HepG2 (cell line): ENCODE data around the gene LBX1. TPM values are rescaled to one million over a fixed set of nuclear protein-coding genes. Genes with fewer than 3 reads are reported as not detected.

Source experiments
- ATAC-seq: fragments of 200-7000 bp; cut with Tn5 transposase; 3 replicates; pipeline ENCODE4 v1.9.1; 2020; ENCODE audit warnings: mild to moderate bottlenecking, moderate library complexity
- BruUV-seq: library from RNA; stranded (reverse); fragments of 400-500 nt; replicated peaks from 2 replicates; lab custom pipeline; 2021; lab: Mats Ljungman, UMichigan
- CTCF ChIA-PET: fragments of 300-600 bp; formaldehyde crosslinking; extraction: SDS; loops from one replicate; lab custom pipeline; 2021; ENCODE audit warnings: low total read pairs, inconsistent platforms, low intra/inter-chr PET ratio; lab: Yijun Ruan, JAX
- POLR2A ChIA-PET: fragments of 350-600 bp; sonication (Branson Sonifier 250); formaldehyde crosslinking; loops from one replicate; lab custom pipeline; 2020; ENCODE audit warnings: antibody characterized with exemption, inconsistent platforms; lab: Yijun Ruan, JAX
- DNase-seq: peaks from one replicate; pipeline ENCODE4 v3.0.0-alpha.2; 2015; ENCODE audit warnings: low spot score
- FAIRE-seq: peaks from 3 replicates; lab custom pipeline; 2011; peaks lifted over from hg19 to GRCh38; lab: Jason Lieb, UNC
- H2AFZ ChIP-seq: one replicate; pipeline ENCODE4 v1.6.1; 2011; ENCODE audit warnings: low read length, inconsistent platforms
- H3K27ac ChIP-seq: fragments of 300-600 bp; 3 replicates; pipeline ENCODE4 v1.8.0; 2011; ENCODE audit warnings: mixed run types, mild to moderate bottlenecking, mixed read lengths, low read length, inconsistent platforms; ENCODE audit not compliant: insufficient read depth; ENCODE audit errors: extremely low read length
- H3K27me3 ChIP-seq, 2 experiments: fragments of 200-600 bp in 1 of 2; 2 replicates in 1 of 2; 3 replicates in 1 of 2; pipeline versions ENCODE4 v1.6.0 to v1.8.0; 2011; ENCODE audit warnings: low read length in 2 of 2, mild to moderate bottlenecking in 2 of 2, moderate library complexity in 2 of 2, inconsistent platforms in 1 of 2; ENCODE audit not compliant: insufficient read depth in 2 of 2, control insufficient read depth in 1 of 2
- H3K36me3 ChIP-seq, 2 experiments: fragments of 200-600 bp in 1 of 2; replicated peaks in 1 of 2; 2 replicates in 1 of 2; 3 replicates in 1 of 2; pipeline versions ENCODE4 v1.5.1 to v1.8.0; 2011; ENCODE audit warnings: low read length in 2 of 2, inconsistent platforms in 1 of 2; ENCODE audit not compliant: insufficient read depth in 2 of 2, control insufficient read depth in 1 of 2
- H3K4me1 ChIP-seq: 2 replicates; pipeline ENCODE4 v1.5.1; 2012; ENCODE audit warnings: low read length, inconsistent platforms; ENCODE audit not compliant: insufficient read depth
- H3K4me2 ChIP-seq: 2 replicates; pipeline ENCODE4 v1.6.0; 2011; ENCODE audit warnings: low read depth, low read length, inconsistent platforms
- H3K4me3 ChIP-seq, 3 experiments: fragments of 200-600 bp in 1 of 3; sonication (generic), shearing (Covaris generic) in 1 of 3; replicated peaks in 1 of 3; 2 replicates each; pipeline ENCODE4 v1.5.1; 2011 to 2016; ENCODE audit warnings: low read length in 3 of 3, inconsistent platforms in 2 of 3, low read depth in 2 of 3, mild to moderate bottlenecking in 2 of 3, control low read depth in 1 of 3, mixed read lengths in 1 of 3; ENCODE audit not compliant: insufficient read depth in 1 of 3
- H3K79me2 ChIP-seq: one replicate; pipeline ENCODE4 v1.6.1; 2011; ENCODE audit warnings: low read length, inconsistent platforms; ENCODE audit not compliant: insufficient read depth
- H3K9ac ChIP-seq: 2 replicates; pipeline ENCODE4 v1.6.0; 2011; ENCODE audit warnings: mild to moderate bottlenecking, low read depth, low read length, inconsistent platforms; ENCODE audit not compliant: insufficient read depth
- H3K9me3 ChIP-seq: 2 replicates; pipeline ENCODE4 v1.5.1; 2012; ENCODE audit warnings: mild to moderate bottlenecking, low read length
- H4K20me1 ChIP-seq: 2 replicates; pipeline ENCODE4 v1.6.0; 2011; ENCODE audit warnings: inconsistent platforms, mild to moderate bottlenecking, low read length, moderate library complexity; ENCODE audit not compliant: insufficient read depth
- ADNP ChIP-seq: sonication (generic); formaldehyde crosslinking; IDR thresholded peaks from 2 replicates; pipeline ENCODE4 v1.4.0; 2020; ENCODE audit warnings: missing genetic modification reagents
- ATF3 ChIP-seq: sonication (generic); formaldehyde crosslinking; IDR thresholded peaks from 2 replicates; pipeline ENCODE4 v1.4.0; 2020; ENCODE audit warnings: missing genetic modification reagents
- BCL6 ChIP-seq: IDR thresholded peaks from 2 replicates; pipeline ENCODE4 v1.6.1; 2016; ENCODE audit warnings: missing genetic modification reagents, missing compliant biosample characterization
- BRCA1 ChIP-seq: sonication (generic); formaldehyde crosslinking; IDR thresholded peaks from 2 replicates; pipeline ENCODE4 v1.4.0; 2020; ENCODE audit warnings: missing genetic modification reagents
- EZH2 ChIP-seq: conservative IDR thresholded peaks from 2 replicates; pipeline ENCODE4 v1.6.1; 2012; ENCODE audit warnings: mild to moderate bottlenecking, low read depth, low read length, moderate library complexity
- GABPA ChIP-seq, 2 experiments: IDR thresholded peaks; 2 replicates each; pipeline ENCODE4 v1.6.1; 2011 to 2016; ENCODE audit warnings: low read depth in 2 of 2, low read length in 1 of 2, missing biosample characterization in 1 of 2, missing genetic modification characterization in 1 of 2
- IRF2 ChIP-seq: IDR thresholded peaks from 2 replicates; pipeline ENCODE4 v1.6.1; 2018; ENCODE audit warnings: missing genetic modification reagents, missing compliant biosample characterization
- KLF16 ChIP-seq, 2 experiments: sonication (generic) in 1 of 2; formaldehyde crosslinking in 1 of 2; IDR thresholded peaks; 2 replicates each; pipeline versions ENCODE4 v1.6.1 to v1.8.0; 2016 to 2023; ENCODE audit warnings: missing genetic modification reagents in 2 of 2, missing compliant biosample characterization in 1 of 2
- NFYC ChIP-seq: IDR thresholded peaks from 2 replicates; pipeline ENCODE4 v1.6.1; 2016; ENCODE audit warnings: missing genetic modification reagents, missing compliant biosample characterization
- POLR2AphosphoS2 ChIP-seq: IDR thresholded peaks from 2 replicates; pipeline ENCODE4 v1.6.1; 2011; ENCODE audit warnings: low read depth, low read length, improper control_type of control experiment
- RARG ChIP-seq: sonication (generic); formaldehyde crosslinking; IDR thresholded peaks from 2 replicates; pipeline ENCODE4 v1.4.0; 2020; ENCODE audit warnings: low read depth, mild to moderate bottlenecking, missing genetic modification reagents
- SMAD3 ChIP-seq: sonication (generic); formaldehyde crosslinking; IDR thresholded peaks from 2 replicates; pipeline ENCODE4 v1.4.0; 2020; ENCODE audit warnings: missing genetic modification reagents
- TBL1XR1 ChIP-seq: fragments of 150-350 bp; IDR thresholded peaks from 2 replicates; pipeline ENCODE4 v1.6.1; 2014; ENCODE audit warnings: borderline replicate concordance, low read length; ENCODE audit not compliant: partially characterized antibody
- TOPORS ChIP-seq: sonication (generic); formaldehyde crosslinking; IDR thresholded peaks from 2 replicates; pipeline ENCODE4 v1.8.0; 2023; ENCODE audit warnings: mild to moderate bottlenecking, missing genetic modification reagents
- ZNF430 ChIP-seq: sonication (generic); formaldehyde crosslinking; IDR thresholded peaks from 2 replicates; pipeline ENCODE4 v1.9.0; 2021; ENCODE audit warnings: mild to moderate bottlenecking, missing genetic modification reagents
- ZNF7 ChIP-seq: IDR thresholded peaks from 2 replicates; pipeline ENCODE4 v1.6.1; 2016; ENCODE audit warnings: missing biosample characterization, missing genetic modification reagents
- ZNF776 ChIP-seq: sonication (generic); formaldehyde crosslinking; IDR thresholded peaks from 2 replicates; pipeline ENCODE4 v1.4.0; 2020; ENCODE audit warnings: mild to moderate bottlenecking, missing genetic modification reagents
- WGBS: methylation state at CpG from one replicate; pipeline ENCODE4 v1.1.6; 2017; ENCODE audit warnings: low lambda C conversion rate; 5-methylcytosine and 5-hydroxymethylcytosine counted together
- in situ Hi-C: cut with HindIII; loops from 2 replicates; pipeline ENCODE4 v1.10.0; 2017; ENCODE audit warnings: low pct_unique_long_range_greater_than_20kb; ENCODE audit not compliant: extremely low pct_ligation_motif_present
- intact Hi-C: fragments of 100-400 bp; cut with micrococcal nuclease; formaldehyde crosslinking; loops from one replicate; pipeline ENCODE4 v1.10.0; 2022; ENCODE audit not compliant: unreplicated experiment
- polyA plus RNA-seq, 8 experiments: library from polyadenylated mRNA; depleted of rRNA in 3 of 8; stranded (reverse) in 7 of 8; unstranded in 1 of 8; fragments of >200 nt; fragmentation: Illumina TruSeq in 4 of 8; extraction: Trizol in 4 of 8; gene quantifications; 2 replicates each; pipeline versions ENCODE4 v1.2.1 to v1.2.3, GENCODE V29; 2011 to 2016; ENCODE audit warnings: low read depth in 4 of 8, missing spikeins in 1 of 8, mixed read lengths in 1 of 8; ENCODE audit not compliant: insufficient read depth in 1 of 8
- total RNA-seq, 5 experiments: library from RNA; depleted of rRNA; stranded (reverse); fragments of >200 nt; fragmentation: Illumina TruSeq; extraction: Trizol; gene quantifications; 2 replicates each; pipeline ENCODE4 v1.2.3, GENCODE V29; 2016; ENCODE audit warnings: low read depth in 1 of 5

LBX1 gene
- total and polyA plus RNA-seq, 2 of the 13 experiments (the other 11 are each of a cell fraction or from before 2014, with no cell fraction given), result not detected

- TF ChIP-seq BRCA1 (CRISPR knock-in tag) (no peak), EZH2 (peak; percentile 91), KLF16 (CRISPR knock-in tag; IDR thresholded peaks at IDR 0.05) (no peak), GABPA (IDR thresholded peaks at IDR 0.05; ENCODE audit: low read depth, low read length) (no peak), GABPA (CRISPR knock-in tag; IDR thresholded peaks at IDR 0.05; ENCODE audit: low read depth) (no peak), POLR2AphosphoS2 (no peak), NFYC (no peak), SMAD3 (CRISPR knock-in tag) (no peak), ZNF7 (no peak), TBL1XR1 (no peak), BCL6 (no peak), RARG (no peak)
Observed at GRCh38 chr10:101229266-101230182, at the start of gene LBX1 (continued).

GRCh38 chr10:101273741-101274140 lies 44.5 kb upstream of the LBX1 start:
- no TSS peak for BruUV-seq
- H3K4me2 ChIP-seq, result no peak overlapping the region
- DNase-seq (no peak), FAIRE-seq (no peak), ATAC-seq (no peak)
- CTCF ChIA-PET, result no interaction called here
- intact Hi-C loops, result no loop called here
- no peak overlapping the region for H3K4me3 ChIP-seq
- H3K4me1 ChIP-seq, result no peaks in the 10 kb centered on the region
- 13% methylated on average over 4 of the region's 4 CpGs for whole genome bisulfite sequencing
- POLR2A ChIA-PET, result no interaction called here
- no peaks in the 10 kb centered on the region for H4K20me1 ChIP-seq
- TF ChIP-seq ZNF776 (no peak), ZNF430 (CRISPR knock-in tag) (no peak), TOPORS (no peak), ATF3 (no peak), ADNP (CRISPR knock-in tag) (no peak), IRF2 (CRISPR knock-in tag) (no peak)
- H3K36me3 ChIP-seq, result no peaks in the 10 kb centered on the region
- no peak overlapping the region for H3K27ac ChIP-seq
- in situ Hi-C loops, result no loop called here
- H3K9ac ChIP-seq, result no peak overlapping the region
- peaks cover 4 to 10% of the 10 kb centered on the region in 2 experiments; a peak in 3 of 5 replicates for H3K27me3 ChIP-seq
- H3K9me3 ChIP-seq, result no peaks in the 10 kb centered on the region
- no peak overlapping the region for H2AFZ ChIP-seq
- H3K79me2 ChIP-seq, result no peaks in the 10 kb centered on the region
